ENCODE measurements around the gene TRAPPC10.
"Not testable (repeated sequence)": the region's sequence is repeated elsewhere in the genome, so short reads cannot be mapped to it uniquely, and the experiment has no call there.

TRAPPC10 gene

GRCh38 chr21:44090325-44090724 is 78.2 kb downstream of the TRAPPC10 start:
- no peak for DNase-seq
- no peak for TF ChIP-seq CTCF (IDR thresholded peaks at IDR 0.05)
- no peaks in the 10 kb centered on the region for H3K9me3 Mint-ChIP-seq
- no peak overlapping the region for H3K4me3 Mint-ChIP-seq
- peaks cover 3% of the 10 kb centered on the region for H3K27me3 Mint-ChIP-seq (ENCODE audit: low read depth, poor library complexity)
- H3K27ac Mint-ChIP-seq, result no peak overlapping the region
- H3K4me1 Mint-ChIP-seq, result no peaks in the 10 kb centered on the region
- H3K36me3 Mint-ChIP-seq (ENCODE audit: low read depth), result peaks cover 38% of the 10 kb centered on the region

GRCh38 chr21:44092211-44092610 is 80.1 kb downstream of the TRAPPC10 start:
- H3K27me3 Mint-ChIP-seq (ENCODE audit: low read depth, poor library complexity), result peaks cover 3% of the 10 kb centered on the region
- TF ChIP-seq CTCF (IDR thresholded peaks at IDR 0.05), result no peak
- H3K36me3 Mint-ChIP-seq (ENCODE audit: low read depth), result peaks cover 38% of the 10 kb centered on the region
- no peaks in the 10 kb centered on the region for H3K4me1 Mint-ChIP-seq
- H3K4me3 Mint-ChIP-seq, result no peak overlapping the region
- no peak overlapping the region for H3K27ac Mint-ChIP-seq
- no peak for DNase-seq
- H3K9me3 Mint-ChIP-seq, result no peaks in the 10 kb centered on the region

DNA sequence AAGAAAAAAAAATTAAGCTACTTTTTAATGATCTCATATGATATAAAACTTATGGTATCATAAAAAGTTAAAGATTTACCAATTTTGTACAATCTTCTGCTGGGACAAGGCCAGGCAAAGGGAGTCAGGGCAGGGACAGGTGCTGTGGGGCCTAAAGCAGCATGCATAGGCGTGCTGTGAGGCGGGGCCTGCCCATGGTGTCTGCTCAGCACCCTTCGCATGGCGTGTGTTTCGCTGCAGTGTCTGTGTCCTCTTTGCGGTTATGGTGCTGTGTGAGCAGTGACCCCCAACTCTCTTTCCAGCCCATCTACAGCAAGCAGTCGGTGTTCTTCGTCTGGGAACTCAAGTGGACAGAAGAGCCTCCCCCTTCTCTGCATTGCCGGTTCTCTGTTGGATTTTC is 81.7 kb downstream of the TRAPPC10 start:
- Mint-ChIP-seq H3K27me3 (ENCODE audit: low read depth, poor library complexity) (peaks cover 2% of the 10 kb centered on the region), H3K36me3 (ENCODE audit: low read depth) (peaks cover 27% of the 10 kb centered on the region), H3K9me3 (no peaks in the 10 kb centered on the region), H3K27ac (no peak overlapping the region), H3K4me3 (no peak overlapping the region), H3K4me1 (no peaks in the 10 kb centered on the region)
- no peak for TF ChIP-seq CTCF (IDR thresholded peaks at IDR 0.05)
- no peak for DNase-seq

GRCh38 chr21:44094832-44095231 is 82.7 kb downstream of the TRAPPC10 start:
- Mint-ChIP-seq H3K9me3 (no peaks in the 10 kb centered on the region), H3K4me1 (no peaks in the 10 kb centered on the region), H3K4me3 (no peak overlapping the region), H3K27ac (no peak overlapping the region), H3K27me3 (ENCODE audit: low read depth, poor library complexity) (no peaks in the 10 kb centered on the region), H3K36me3 (ENCODE audit: low read depth) (peaks cover 16% of the 10 kb centered on the region)
- no peak for TF ChIP-seq CTCF (IDR thresholded peaks at IDR 0.05)
- DNase-seq, result no peak

DNA sequence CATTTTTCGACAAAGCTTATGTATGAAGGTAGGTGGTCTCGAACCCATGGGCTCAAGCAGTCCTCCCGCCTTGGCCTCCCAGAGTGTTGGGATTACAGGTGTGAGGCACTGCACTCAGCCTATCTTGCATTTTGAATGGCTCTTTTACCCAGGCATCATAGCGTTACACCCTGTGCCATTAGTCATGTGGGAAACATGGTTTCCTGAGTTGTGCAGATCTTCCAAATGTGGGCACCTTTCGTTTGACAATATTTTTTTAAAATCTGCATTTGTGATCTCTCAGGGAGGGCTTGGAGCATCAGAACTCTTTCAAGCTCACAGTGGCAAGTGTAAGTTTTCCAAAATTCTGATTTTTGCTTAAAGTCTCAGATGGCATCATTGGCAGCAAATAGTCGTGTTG is 86.4 kb downstream of the TRAPPC10 start:
- not testable (repeated sequence) for H3K27me3 Mint-ChIP-seq (ENCODE audit: low read depth, poor library complexity); DNase-seq; H3K4me3 Mint-ChIP-seq

DNA sequence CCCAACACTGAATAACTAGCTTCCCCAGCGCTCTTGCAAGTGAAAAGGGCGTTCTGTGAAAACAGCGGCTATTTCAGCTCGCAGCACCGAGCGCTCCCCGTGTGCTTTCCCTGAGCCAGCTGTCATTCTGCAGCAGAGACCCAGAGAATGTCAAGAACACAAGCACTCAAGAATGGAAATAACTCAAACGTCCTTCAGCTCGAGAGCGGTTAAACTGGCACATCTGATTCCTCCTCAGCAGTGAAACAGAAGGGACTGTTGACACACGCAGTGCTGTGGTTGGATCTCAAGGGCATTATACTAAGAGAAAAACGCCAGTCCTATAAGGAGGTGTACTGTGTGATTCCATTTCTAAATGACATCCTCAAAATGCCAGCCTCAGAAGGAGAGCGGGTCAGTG is 86.9 kb downstream of the TRAPPC10 start:
- not testable (repeated sequence) for H3K27me3 Mint-ChIP-seq (ENCODE audit: low read depth, poor library complexity); DNase-seq; H3K4me3 Mint-ChIP-seq; H3K27ac Mint-ChIP-seq; H3K36me3 Mint-ChIP-seq (ENCODE audit: low read depth); H3K4me1 Mint-ChIP-seq; H3K9me3 Mint-ChIP-seq

More for the DNA sequence above, 86.4 kb downstream of the TRAPPC10 start:
- not testable (repeated sequence) for H3K4me1 Mint-ChIP-seq, H3K9me3 Mint-ChIP-seq, H3K27ac Mint-ChIP-seq
- H3K36me3 Mint-ChIP-seq (ENCODE audit: low read depth), result peaks cover 10% of the 10 kb centered on the region

GRCh38 chr21:44107026-44107501 is 95.0 kb downstream of the TRAPPC10 start, which contains the start of gene PWP2:
Gene PWP2, plus strand, starts transcription at chr21:44107399. Its CDS starts 18 bp downstream, at chr21:44107417.
- not testable (repeated sequence) for H3K27me3 Mint-ChIP-seq (ENCODE audit: low read depth, poor library complexity); H3K4me1 Mint-ChIP-seq; DNase-seq; H3K27ac Mint-ChIP-seq; H3K4me3 Mint-ChIP-seq; H3K9me3 Mint-ChIP-seq; H3K36me3 Mint-ChIP-seq (ENCODE audit: low read depth)

DNA sequence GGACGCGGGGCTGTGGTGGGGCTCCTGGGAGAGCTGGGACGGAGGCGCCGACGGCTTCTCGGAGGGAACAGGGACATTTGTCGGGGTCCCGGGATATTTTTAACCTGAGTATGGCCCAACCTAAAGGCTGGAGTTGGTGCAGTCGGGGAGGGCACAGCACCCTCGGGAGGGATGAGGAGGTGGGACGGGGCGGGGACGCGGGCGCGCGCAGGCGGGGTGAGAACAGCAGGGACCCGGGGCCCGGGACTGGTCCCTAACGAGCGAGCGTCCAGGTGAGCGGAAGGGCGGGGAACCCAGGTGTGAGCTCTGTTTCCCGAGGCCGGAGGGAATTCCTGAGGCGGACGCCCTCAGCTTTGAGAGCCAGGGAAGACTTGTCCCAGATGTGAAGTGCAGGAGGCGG is 95.5 kb downstream of the TRAPPC10 start:
- not testable (repeated sequence) for H3K36me3 Mint-ChIP-seq (ENCODE audit: low read depth); H3K27me3 Mint-ChIP-seq (ENCODE audit: low read depth, poor library complexity); H3K4me1 Mint-ChIP-seq; DNase-seq; H3K27ac Mint-ChIP-seq; H3K9me3 Mint-ChIP-seq; H3K4me3 Mint-ChIP-seq

DNA sequence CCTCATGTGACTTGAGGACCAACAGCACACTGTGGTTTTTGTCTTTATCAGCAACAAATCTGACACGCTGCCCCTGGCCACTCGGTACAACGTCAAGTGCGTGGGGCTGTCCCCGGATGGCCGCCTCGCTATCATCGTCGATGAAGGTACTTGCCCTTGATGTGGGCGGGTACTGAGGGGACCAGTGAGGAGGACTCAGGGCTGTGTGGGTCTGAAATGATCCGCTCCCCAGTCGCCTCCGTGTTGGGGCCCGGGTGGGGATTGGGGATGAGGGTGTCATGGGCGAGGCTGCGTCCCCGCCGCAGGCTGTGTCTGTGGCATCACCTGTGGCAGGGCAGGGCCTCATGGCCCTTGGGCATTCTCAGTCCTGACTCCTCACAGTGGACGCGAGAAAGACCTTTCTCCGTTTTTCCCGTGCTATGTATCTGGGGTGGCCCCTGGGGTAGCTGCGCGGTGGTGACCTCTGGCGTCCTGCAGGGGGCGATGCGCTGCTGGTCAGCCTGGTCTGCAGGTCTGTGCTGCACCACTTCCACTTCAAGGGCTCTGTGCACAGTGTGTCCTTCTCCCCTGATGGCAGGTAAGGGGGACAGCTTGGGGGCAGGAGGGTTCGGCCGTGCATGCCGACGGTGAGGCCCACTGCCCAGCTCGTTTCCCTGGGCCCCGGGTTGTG is 101.7 kb downstream of the TRAPPC10 start:
- not testable (repeated sequence) for H3K36me3 Mint-ChIP-seq (ENCODE audit: low read depth); H3K9me3 Mint-ChIP-seq

DNA sequence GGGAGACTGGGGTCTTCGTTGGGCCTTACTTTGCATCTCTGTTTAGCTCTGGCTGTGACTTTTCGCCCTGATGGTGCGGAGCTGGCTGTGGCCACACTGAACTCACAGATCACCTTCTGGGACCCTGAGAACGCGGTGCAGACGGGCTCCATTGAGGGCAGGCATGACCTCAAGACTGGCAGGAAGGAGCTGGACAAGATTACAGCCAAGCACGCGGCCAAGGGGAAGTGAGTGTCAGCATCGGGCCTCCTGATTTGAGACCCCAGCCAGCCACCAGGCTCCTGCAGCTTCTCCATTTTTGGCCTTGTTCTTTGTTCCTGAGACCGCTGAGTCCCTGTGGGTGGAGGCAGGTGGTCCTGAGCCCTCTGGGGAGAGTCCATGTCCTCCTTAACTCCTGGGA is 110.0 kb downstream of the TRAPPC10 start:
- not testable (repeated sequence) for H3K27ac Mint-ChIP-seq; H3K36me3 Mint-ChIP-seq (ENCODE audit: low read depth); DNase-seq

More for the DNA sequence above, 101.7 kb downstream of the TRAPPC10 start:
- not testable (repeated sequence) for H3K4me3 Mint-ChIP-seq; H3K27ac Mint-ChIP-seq; H3K4me1 Mint-ChIP-seq; H3K27me3 Mint-ChIP-seq (ENCODE audit: low read depth, poor library complexity); DNase-seq

DNA sequence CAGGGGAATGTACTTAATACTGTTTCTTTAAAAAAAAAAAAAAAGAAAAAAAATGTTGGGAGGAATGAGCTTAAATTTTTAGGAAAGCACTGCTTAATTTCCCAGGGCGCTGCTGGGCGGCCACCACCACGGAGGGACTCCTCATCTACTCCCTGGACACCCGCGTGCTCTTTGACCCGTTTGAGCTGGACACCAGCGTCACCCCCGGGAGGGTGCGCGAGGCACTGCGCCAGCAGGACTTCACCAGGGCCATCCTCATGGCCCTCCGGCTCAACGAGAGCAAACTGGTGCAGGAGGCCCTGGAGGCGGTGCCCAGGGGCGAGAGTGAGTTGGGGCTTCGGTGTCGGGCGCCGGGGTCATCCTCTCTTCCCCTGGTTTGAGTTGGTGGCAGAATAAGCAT is 115.7 kb downstream of the TRAPPC10 start:
- not testable (repeated sequence) for H3K27ac Mint-ChIP-seq; DNase-seq; H3K4me3 Mint-ChIP-seq; H3K36me3 Mint-ChIP-seq (ENCODE audit: low read depth); H3K27me3 Mint-ChIP-seq (ENCODE audit: low read depth, poor library complexity); H3K9me3 Mint-ChIP-seq; H3K4me1 Mint-ChIP-seq

More for the DNA sequence above, 110.0 kb downstream of the TRAPPC10 start:
- not testable (repeated sequence) for H3K27me3 Mint-ChIP-seq (ENCODE audit: low read depth, poor library complexity); H3K4me1 Mint-ChIP-seq; H3K9me3 Mint-ChIP-seq; H3K4me3 Mint-ChIP-seq
